Measurements from ENCODE around the gene SEMA3F.

The SEMA3F gene

GRCh38 chr3:50204804-50205412 lies 49.8 kb downstream of the SEMA3F start, which contains the start of gene SLC38A3:
Gene SLC38A3, plus strand, starts transcription at chr3:50205271. Its CDS starts 8,929 bp downstream, at chr3:50214200.
- Histone ChIP-seq H2AFZ (ENCODE audit: low read depth, low read length) (no peak within 1 kb of the TSS), H3K4me2 (ENCODE audit: low read length) (no peak within 1 kb of the TSS), H4K20me1 (ENCODE audit: insufficient read depth, low read length) (no peaks in the 10 kb centered on the region), H3K36me3 (replicated peaks; ENCODE audit: low read depth, low read length) (no peaks in the 10 kb centered on the region), H3K9ac (ENCODE audit: low read length) (no peak within 1 kb of the TSS), H3K79me2 (ENCODE audit: low read length) (no peaks in the 10 kb centered on the region), H3K4me3 (ENCODE audit: low read length) (no peak within 1 kb of the TSS), H3K27me3 (ENCODE audit: low read depth, low read length) (peaks cover 29% of the 10 kb centered on the region), H3K27ac (ENCODE audit: low read length) (no peak within 1 kb of the TSS), H3K4me1 (ENCODE audit: low read length) (no peaks in the 10 kb centered on the region), H3K9me3 (ENCODE audit: insufficient read depth, low read length) (no peaks in the 10 kb centered on the region)
- TF ChIP-seq, protein P1, sequence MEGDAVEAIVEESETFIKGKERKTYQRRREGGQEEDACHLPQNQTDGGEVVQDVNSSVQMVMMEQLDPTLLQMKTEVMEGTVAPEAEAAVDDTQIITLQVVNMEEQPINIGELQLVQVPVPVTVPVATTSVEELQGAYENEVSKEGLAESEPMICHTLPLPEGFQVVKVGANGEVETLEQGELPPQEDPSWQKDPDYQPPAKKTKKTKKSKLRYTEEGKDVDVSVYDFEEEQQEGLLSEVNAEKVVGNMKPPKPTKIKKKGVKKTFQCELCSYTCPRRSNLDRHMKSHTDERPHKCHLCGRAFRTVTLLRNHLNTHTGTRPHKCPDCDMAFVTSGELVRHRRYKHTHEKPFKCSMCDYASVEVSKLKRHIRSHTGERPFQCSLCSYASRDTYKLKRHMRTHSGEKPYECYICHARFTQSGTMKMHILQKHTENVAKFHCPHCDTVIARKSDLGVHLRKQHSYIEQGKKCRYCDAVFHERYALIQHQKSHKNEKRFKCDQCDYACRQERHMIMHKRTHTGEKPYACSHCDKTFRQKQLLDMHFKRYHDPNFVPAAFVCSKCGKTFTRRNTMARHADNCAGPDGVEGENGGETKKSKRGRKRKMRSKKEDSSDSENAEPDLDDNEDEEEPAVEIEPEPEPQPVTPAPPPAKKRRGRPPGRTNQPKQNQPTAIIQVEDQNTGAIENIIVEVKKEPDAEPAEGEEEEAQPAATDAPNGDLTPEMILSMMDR (IDR thresholded peaks at IDR 0.05; ENCODE audit: low read depth, low read length) = no peak
- no peak for TF ChIP-seq EZH2phosphoT487 (IDR thresholded peaks at IDR 0.05; ENCODE audit: low read depth)

DNA sequence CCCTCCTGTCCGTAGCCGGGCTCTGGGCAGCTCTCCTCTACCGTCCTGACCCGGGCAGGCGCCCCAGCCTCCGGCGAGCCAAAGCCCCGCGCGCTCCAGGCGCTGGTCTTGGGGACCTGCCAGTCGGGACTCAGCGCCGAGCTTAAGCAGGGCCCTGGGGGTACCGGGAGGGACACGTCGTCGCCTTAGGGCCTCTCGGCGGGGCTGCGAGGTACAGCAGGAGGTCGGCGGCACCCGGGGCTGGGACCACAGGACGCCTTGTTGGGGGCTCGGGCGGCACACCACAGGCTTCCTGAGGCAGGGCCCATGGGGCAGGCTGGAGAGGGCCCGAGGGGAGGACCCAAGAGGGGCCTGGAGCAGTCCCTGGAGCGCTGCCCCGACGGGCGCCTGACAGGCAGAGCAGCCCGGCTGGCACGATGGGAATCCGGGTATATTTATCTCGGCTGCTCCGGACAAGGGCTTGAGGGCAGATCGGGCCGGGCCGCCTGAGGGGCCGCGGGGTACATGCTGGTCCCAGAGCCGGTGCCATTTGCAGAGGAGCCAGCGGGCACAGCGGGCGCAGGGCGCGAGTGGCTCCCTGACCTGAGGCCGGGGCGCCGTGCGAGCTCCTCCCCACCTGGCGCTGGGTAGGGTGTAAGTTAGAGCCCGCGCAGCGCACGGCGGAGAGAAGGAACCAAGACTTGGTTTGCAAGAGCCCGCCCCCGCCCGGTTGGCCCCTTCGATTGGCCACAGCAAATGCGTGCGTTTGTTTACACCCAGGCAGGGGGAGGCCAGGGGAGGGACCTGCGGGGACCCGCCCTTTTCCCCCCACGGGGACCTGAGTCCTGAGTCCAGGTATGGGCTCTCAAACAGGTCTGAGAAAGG lies 50.5 kb downstream of the SEMA3F start:
- Histone ChIP-seq H4K20me1 (ENCODE audit: insufficient read depth, low read length) (no peaks in the 10 kb centered on the region), H3K9me3 (ENCODE audit: insufficient read depth, low read length) (no peaks in the 10 kb centered on the region), H3K4me2 (ENCODE audit: low read length) (no peak overlapping the region), H2AFZ (ENCODE audit: low read depth, low read length) (no peak overlapping the region), H3K36me3 (replicated peaks; ENCODE audit: low read depth, low read length) (no peaks in the 10 kb centered on the region), H3K4me1 (ENCODE audit: low read length) (no peaks in the 10 kb centered on the region), H3K4me3 (ENCODE audit: low read length) (no peak overlapping the region), H3K79me2 (ENCODE audit: low read length) (no peaks in the 10 kb centered on the region), H3K9ac (ENCODE audit: low read length) (no peak overlapping the region), H3K27me3 (ENCODE audit: low read depth, low read length) (peaks cover 29% of the 10 kb centered on the region), H3K27ac (ENCODE audit: low read length) (no peak overlapping the region)
- TF ChIP-seq, protein P1 (IDR thresholded peaks at IDR 0.05; ENCODE audit: low read depth, low read length) = no peak
- no peak for TF ChIP-seq EZH2phosphoT487 (IDR thresholded peaks at IDR 0.05; ENCODE audit: low read depth)

GRCh38 chr3:50207359-50208042 lies 52.4 kb downstream of the SEMA3F start:
- Histone ChIP-seq H3K4me3 (ENCODE audit: low read length) (no peak overlapping the region), H3K4me2 (ENCODE audit: low read length) (no peak overlapping the region), H3K79me2 (ENCODE audit: low read length) (no peaks in the 10 kb centered on the region)

More at GRCh38 chr3:50207359-50208042, 52.4 kb downstream of the SEMA3F start:
- Histone ChIP-seq H4K20me1 (ENCODE audit: insufficient read depth, low read length) (no peaks in the 10 kb centered on the region), H3K9ac (ENCODE audit: low read length) (no peak overlapping the region), H3K36me3 (replicated peaks; ENCODE audit: low read depth, low read length) (no peaks in the 10 kb centered on the region), H3K4me1 (ENCODE audit: low read length) (no peaks in the 10 kb centered on the region), H3K27ac (ENCODE audit: low read length) (no peak overlapping the region), H2AFZ (ENCODE audit: low read depth, low read length) (no peak overlapping the region), H3K27me3 (ENCODE audit: low read depth, low read length) (peaks cover 18% of the 10 kb centered on the region), H3K9me3 (ENCODE audit: insufficient read depth, low read length) (no peaks in the 10 kb centered on the region)
- TF ChIP-seq, protein P1 (IDR thresholded peaks at IDR 0.05; ENCODE audit: low read depth, low read length) = no peak
- no peak for TF ChIP-seq EZH2phosphoT487 (IDR thresholded peaks at IDR 0.05; ENCODE audit: low read depth)
